Subcutaneous adipose tissue (tissue), 4 donors: ENCODE measurements around the gene RAPGEF5. TPM values are rescaled to one million over a fixed set of nuclear protein-coding genes. Genes with fewer than 3 reads are reported as not detected.

Experiments used
- total RNA-seq, 4 donors: library from RNA; depleted of rRNA; stranded (reverse); fragments of >200 nt; gene quantifications; one replicate each; pipeline ENCODE4 v1.1.0, GENCODE V29; 2016
- TF ChIP-seq, protein P1 (sequence below): fragments of 450-650 bp; IDR thresholded peaks from one replicate; pipeline ENCODE4 v1.5.1; 2016; ENCODE audit warnings: low read depth, mild to moderate bottlenecking, control low read depth, antibody characterized with exemption, moderate library complexity

The RAPGEF5 gene
- total RNA-seq, 4 donors from 2014 or later = 19.7 to 96.2 (median 63.1) TPM

DNA sequence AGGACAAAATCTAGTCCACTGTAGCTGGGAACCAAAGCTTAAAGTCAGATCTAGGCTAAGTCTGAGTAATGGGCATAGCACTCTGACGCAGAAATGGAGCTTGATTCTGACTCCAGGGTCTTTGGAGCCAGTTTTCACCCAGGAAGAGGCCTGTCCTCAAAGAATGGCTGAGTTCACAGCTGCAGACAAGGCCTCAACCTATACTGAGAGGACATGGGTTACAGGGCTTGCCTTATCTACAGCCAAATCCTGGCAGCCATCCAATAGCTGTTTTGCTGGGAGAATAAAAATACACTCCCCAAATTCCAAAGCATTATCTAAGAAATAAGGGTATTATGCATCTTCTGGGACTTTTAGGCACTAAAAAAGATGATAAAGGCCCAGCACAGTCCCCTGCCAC is 154.8 kb downstream of the RAPGEF5 start:
- TF ChIP-seq, protein P1, sequence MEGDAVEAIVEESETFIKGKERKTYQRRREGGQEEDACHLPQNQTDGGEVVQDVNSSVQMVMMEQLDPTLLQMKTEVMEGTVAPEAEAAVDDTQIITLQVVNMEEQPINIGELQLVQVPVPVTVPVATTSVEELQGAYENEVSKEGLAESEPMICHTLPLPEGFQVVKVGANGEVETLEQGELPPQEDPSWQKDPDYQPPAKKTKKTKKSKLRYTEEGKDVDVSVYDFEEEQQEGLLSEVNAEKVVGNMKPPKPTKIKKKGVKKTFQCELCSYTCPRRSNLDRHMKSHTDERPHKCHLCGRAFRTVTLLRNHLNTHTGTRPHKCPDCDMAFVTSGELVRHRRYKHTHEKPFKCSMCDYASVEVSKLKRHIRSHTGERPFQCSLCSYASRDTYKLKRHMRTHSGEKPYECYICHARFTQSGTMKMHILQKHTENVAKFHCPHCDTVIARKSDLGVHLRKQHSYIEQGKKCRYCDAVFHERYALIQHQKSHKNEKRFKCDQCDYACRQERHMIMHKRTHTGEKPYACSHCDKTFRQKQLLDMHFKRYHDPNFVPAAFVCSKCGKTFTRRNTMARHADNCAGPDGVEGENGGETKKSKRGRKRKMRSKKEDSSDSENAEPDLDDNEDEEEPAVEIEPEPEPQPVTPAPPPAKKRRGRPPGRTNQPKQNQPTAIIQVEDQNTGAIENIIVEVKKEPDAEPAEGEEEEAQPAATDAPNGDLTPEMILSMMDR = no peak

DNA sequence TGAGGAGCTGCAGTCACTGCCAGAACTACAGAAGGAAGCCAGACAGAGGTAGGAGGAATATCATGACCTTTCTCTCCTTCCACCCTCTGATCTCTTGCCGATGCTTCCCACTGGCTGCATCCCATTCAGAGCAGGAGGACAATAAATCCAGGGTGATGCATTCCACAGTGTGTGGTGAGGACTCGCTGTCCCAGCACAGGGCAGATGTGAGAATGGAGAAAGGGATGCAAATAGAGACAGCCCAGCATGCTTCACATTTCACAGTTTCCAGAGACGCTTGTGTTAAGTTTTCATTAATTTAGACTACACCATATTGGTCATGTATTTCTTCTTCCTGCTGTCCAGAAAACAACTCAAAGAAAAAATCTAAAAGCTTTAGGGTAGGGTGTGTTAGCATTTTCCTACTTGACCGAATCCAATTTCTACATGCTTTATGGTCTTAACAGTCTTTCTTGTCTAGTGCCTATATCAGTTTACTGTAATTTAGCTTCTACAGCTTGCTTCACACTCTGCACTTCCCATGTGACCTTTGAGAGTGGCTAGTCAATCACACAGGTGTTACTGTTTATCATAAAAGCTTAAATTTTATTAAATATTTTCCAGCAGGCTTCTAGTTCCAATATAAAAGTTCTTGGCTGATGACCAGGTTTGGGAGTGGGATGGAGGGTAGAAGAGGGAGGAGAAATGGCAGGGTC is 155.6 kb downstream of the RAPGEF5 start:
- TF ChIP-seq, protein P1 = no peak

DNA sequence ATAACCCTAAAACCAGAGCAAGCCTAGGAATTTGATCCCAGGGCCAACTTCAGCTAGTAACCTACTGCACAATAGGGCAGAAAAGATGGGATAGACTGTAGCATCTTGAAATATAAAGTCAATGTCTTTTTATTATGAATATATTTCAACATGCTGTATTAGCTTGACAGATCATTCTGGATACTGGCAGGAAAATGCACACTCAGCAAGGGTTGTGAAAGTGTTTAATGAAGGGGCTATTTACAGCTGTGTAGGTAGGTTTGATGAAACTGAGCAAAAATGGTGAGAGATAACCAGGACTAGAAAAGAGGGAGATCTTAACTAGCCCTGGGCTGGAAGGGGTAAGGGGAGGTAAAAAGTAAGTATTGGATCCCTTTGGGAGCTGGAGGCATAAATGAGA is 156.2 kb downstream of the RAPGEF5 start:
- TF ChIP-seq, protein P1 = no peak

DNA sequence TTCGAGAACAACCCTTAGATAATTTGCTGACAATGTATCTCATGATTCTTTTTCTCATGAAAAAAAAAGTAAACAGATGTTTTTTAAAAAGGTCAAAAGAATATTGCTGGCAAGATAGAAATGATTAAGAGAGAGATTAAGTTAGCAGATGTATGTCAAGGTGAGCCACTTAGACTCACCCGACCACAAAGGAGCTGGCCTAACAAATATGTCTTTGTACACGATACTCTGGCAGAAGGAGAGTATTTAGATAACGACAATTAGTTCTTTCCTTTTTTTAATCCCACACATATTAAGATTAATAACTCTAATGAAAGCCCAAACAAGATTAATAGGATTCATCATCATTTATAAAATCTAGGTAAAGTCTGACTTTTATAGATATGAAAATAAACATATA is 156.7 kb downstream of the RAPGEF5 start:
- TF ChIP-seq, protein P1 = no peak

DNA sequence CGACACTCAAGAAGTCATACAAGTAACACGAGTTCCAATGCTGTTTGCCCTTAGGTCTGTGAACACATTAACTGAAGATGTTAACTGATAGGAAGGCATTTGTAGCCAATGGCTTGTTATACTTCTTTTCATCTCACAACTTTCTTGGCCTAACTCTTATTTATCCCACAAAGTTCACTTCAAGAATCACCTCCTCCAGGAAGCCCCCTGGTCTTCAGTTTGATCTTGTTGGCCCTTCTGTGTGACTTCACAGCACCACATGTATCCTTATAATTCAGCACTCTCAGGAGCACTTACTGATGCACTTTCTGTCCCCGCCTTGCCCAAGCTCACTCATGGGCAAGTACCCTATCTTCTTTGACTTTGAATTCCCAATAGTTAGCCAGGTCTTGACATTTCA is 159.6 kb downstream of the RAPGEF5 start:
- TF ChIP-seq, protein P1 = no peak

DNA sequence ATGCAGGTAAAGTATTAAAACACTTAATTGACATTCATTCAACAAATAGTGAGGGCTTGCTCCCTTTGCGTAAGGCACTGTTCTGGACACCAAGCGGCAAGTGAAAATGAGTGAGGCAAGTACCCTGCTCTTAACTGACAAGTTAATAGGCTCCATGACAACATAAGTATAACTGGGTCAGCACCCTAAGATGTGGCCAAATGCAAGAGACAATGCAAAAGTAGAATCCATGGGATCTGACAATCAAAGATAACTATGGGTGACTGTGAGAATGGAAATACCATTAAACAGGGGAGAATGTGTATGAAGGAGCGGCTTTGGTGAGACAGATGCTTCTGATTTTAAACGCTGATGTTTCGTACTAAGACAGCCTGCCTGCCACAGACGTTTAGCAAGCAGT is 160.5 kb downstream of the RAPGEF5 start:
- TF ChIP-seq, protein P1 = no peak

DNA sequence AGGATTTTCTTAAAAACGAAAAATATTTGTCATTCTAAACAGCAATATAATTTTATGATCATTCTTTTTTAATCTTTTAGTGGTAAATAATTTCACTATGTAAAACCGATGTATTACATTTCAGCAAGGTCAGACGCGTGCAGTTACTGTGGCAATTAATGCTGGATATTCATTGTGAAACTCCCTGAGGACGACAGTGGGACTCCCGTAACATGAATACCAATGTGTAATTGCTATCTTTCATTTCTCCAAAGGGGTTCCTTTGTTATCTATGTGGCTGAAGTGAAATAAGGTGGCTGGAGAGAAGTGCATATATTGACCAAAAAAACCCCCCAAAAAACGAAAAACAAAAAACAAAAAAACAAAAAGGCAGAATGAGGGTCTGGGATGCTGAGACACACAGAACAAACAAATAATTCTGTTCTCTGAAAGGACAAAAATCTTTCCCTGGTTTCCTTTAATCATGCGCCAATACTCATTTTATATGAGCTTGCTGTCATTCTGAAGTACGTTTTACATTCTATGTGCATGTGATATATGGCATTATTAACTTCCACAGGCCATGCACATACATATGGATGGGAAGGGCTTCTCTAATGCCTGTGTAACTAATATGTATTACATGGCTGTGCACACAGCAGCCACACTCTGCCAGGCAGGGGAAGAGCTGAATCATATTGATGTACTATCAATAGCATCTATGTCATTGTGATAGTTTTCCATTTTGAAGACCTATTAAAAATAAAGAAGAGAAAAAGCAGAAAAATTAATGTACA is 161.4 kb downstream of the RAPGEF5 start:
- TF ChIP-seq, protein P1 = no peak
